Measurements from ENCODE around the gene PPFIA2.

The PPFIA2 gene

GRCh38 chr12:81259360-81259759, 499.8 kb downstream of the PPFIA2 start:
- H3F3A ChIP-seq (ENCODE audit: insufficient read depth, low read length) = no peaks in the 10 kb centered on the region
- no peaks in the 10 kb centered on the region for H3K9me2 ChIP-seq (ENCODE audit: low read depth, low read length)
- H2AFZ ChIP-seq (ENCODE audit: low read length) = no peak overlapping the region
- no peaks in the 10 kb centered on the region for H3K9me3 ChIP-seq (ENCODE audit: low read length)
- H4K20me1 ChIP-seq (ENCODE audit: insufficient read depth, low read length) = no peaks in the 10 kb centered on the region
- no peak overlapping the region for H3K4me3 ChIP-seq (ENCODE audit: low read depth, low read length, poor library complexity, severe bottlenecking)
- H3K79me2 ChIP-seq (ENCODE audit: insufficient read depth, low read length) = no peaks in the 10 kb centered on the region
- H3K9ac ChIP-seq (ENCODE audit: low read length) = no peak overlapping the region
- H3K36me3 ChIP-seq (ENCODE audit: insufficient read depth, low read length) = no peaks in the 10 kb centered on the region
- no peak overlapping the region for H3K27ac ChIP-seq (ENCODE audit: low read depth, low read length, poor library complexity, severe bottlenecking)
- H3K4me1 ChIP-seq (ENCODE audit: insufficient read depth, low read length, severe bottlenecking) = no peaks in the 10 kb centered on the region
- H3K27me3 ChIP-seq (ENCODE audit: insufficient read depth, low read length) = no peaks in the 10 kb centered on the region
- TF ChIP-seq, protein P1, sequence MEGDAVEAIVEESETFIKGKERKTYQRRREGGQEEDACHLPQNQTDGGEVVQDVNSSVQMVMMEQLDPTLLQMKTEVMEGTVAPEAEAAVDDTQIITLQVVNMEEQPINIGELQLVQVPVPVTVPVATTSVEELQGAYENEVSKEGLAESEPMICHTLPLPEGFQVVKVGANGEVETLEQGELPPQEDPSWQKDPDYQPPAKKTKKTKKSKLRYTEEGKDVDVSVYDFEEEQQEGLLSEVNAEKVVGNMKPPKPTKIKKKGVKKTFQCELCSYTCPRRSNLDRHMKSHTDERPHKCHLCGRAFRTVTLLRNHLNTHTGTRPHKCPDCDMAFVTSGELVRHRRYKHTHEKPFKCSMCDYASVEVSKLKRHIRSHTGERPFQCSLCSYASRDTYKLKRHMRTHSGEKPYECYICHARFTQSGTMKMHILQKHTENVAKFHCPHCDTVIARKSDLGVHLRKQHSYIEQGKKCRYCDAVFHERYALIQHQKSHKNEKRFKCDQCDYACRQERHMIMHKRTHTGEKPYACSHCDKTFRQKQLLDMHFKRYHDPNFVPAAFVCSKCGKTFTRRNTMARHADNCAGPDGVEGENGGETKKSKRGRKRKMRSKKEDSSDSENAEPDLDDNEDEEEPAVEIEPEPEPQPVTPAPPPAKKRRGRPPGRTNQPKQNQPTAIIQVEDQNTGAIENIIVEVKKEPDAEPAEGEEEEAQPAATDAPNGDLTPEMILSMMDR (IDR thresholded peaks at IDR 0.05; ENCODE audit: low read length) = no peak
- TF ChIP-seq EZH2 (IDR thresholded peaks at IDR 0.05; ENCODE audit: borderline replicate concordance, low read length) = no peak
- H3K4me2 ChIP-seq (ENCODE audit: low read length) = no peak overlapping the region

DNA sequence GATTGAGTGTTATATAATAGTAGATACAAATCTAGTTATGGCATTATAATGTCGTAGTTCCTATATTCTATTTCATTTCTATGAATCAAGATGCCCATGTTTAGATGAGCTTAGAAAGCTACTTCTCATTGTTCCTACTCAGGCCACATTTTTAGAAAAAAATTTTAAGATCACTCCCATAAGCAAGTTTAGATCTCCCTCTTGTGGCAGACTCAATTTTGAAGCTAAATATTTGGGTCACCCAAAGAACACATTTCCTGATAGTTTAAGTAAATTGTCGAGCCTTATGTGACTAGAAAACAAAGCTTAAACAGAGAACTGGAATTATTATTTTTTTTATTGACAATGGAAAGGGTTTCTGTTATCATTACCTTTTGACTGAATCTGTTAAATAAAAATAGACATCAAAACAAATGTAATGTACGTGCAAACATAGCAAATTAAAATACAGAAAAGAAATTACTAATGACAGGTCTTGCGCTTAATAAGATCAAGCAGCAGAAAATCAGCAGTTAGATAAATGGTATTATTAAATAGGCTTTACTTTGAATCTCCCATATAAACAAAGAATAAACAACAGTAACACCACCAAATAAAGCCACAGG, 501.1 kb downstream of the PPFIA2 start:
- Histone ChIP-seq H3K27me3 (ENCODE audit: insufficient read depth, low read length) (no peaks in the 10 kb centered on the region), H3K4me2 (ENCODE audit: low read length) (no peak overlapping the region), H3K9me2 (ENCODE audit: low read depth, low read length) (no peaks in the 10 kb centered on the region), H3K4me1 (ENCODE audit: insufficient read depth, low read length, severe bottlenecking) (no peaks in the 10 kb centered on the region), H3F3A (ENCODE audit: insufficient read depth, low read length) (no peaks in the 10 kb centered on the region), H3K27ac (ENCODE audit: low read depth, low read length, poor library complexity, severe bottlenecking) (no peak overlapping the region), H3K79me2 (ENCODE audit: insufficient read depth, low read length) (no peaks in the 10 kb centered on the region), H4K20me1 (ENCODE audit: insufficient read depth, low read length) (no peaks in the 10 kb centered on the region), H3K4me3 (ENCODE audit: low read depth, low read length, poor library complexity, severe bottlenecking) (no peak overlapping the region), H2AFZ (ENCODE audit: low read length) (no peak overlapping the region), H3K9me3 (ENCODE audit: low read length) (no peaks in the 10 kb centered on the region), H3K36me3 (ENCODE audit: insufficient read depth, low read length) (no peaks in the 10 kb centered on the region), H3K9ac (ENCODE audit: low read length) (no peak overlapping the region)
- TF ChIP-seq, protein P1 (IDR thresholded peaks at IDR 0.05; ENCODE audit: low read length) = peak; percentile 47
- TF ChIP-seq EZH2 (IDR thresholded peaks at IDR 0.05; ENCODE audit: borderline replicate concordance, low read length) = no peak

DNA sequence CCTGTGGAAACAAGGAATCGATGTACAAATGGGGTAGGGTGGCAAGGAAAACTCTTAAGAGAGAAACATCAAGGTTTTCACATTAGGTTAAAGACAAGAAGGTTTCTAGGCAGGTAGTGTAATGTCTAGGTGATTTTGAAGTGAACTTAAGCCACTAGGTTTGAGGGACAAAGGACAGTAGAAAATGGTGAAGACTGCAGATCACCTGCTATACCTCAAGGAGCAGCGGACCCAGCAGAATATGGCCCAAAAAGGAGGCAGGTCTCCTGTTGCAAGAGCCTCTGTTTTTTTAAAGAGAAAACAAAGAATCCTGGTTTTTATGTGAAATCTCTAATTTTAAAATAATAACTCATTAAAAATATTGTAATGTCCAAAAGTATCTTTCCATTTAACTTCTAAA, 503.2 kb downstream of the PPFIA2 start:
- Histone ChIP-seq H3K4me3 (ENCODE audit: low read depth, low read length, poor library complexity, severe bottlenecking) (no peak overlapping the region), H3K9ac (ENCODE audit: low read length) (no peak overlapping the region), H3F3A (ENCODE audit: insufficient read depth, low read length) (no peaks in the 10 kb centered on the region), H3K27me3 (ENCODE audit: insufficient read depth, low read length) (no peaks in the 10 kb centered on the region), H4K20me1 (ENCODE audit: insufficient read depth, low read length) (no peaks in the 10 kb centered on the region), H3K4me2 (ENCODE audit: low read length) (no peak overlapping the region), H3K9me2 (ENCODE audit: low read depth, low read length) (no peaks in the 10 kb centered on the region), H3K27ac (ENCODE audit: low read depth, low read length, poor library complexity, severe bottlenecking) (no peak overlapping the region), H2AFZ (ENCODE audit: low read length) (no peak overlapping the region), H3K79me2 (ENCODE audit: insufficient read depth, low read length) (no peaks in the 10 kb centered on the region), H3K36me3 (ENCODE audit: insufficient read depth, low read length) (no peaks in the 10 kb centered on the region), H3K4me1 (ENCODE audit: insufficient read depth, low read length, severe bottlenecking) (no peaks in the 10 kb centered on the region), H3K9me3 (ENCODE audit: low read length) (no peaks in the 10 kb centered on the region)
- TF ChIP-seq, protein P1 (IDR thresholded peaks at IDR 0.05; ENCODE audit: low read length) = no peak
- no peak for TF ChIP-seq EZH2 (IDR thresholded peaks at IDR 0.05; ENCODE audit: borderline replicate concordance, low read length)
